ENCODE data around the gene NXT1.

NXT1 gene

DNA sequence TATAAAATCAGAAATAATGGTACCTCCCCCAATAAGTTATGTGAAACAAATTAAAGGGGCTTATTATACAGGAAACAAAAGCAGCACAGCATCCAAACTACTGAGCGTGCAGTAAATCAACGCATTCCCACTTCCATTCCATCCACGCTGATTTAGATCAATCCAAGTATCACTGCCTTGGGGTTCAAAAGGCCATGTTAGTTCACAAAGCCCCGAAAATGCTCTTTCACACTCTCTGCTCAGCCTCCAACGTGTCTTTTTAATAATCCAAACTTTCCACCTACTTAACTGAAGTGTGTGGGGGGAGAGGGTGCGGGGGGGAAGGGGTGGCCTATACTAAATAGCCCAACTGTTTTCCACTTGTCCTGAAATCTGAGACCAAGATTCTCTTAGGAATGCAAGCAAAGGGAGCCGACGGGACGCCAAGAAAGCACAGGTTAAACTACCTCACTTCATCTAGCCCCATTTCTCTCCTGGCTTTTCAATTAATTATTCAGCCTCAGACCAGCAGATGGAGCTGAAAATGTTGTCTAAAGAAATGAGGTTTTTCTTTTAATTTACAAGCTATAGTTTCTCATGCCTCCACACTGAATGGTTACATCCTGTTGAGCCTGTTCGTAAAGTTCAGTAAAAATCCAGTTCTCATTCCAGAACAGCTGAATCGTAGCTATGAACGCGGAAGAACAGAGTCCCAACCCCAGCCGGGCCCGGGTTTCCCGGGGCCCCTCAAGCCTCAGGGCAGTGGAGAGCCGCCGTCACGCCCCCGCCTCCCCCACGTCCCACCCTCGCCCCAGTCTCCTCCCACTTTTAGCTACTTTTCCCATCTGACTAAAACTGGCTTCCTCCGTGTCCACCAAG, 1.0 kb upstream of the NXT1 start:
- DNase-seq (ENCODE audit: insufficient read length, low spot score), result no peak
- TF ChIP-seq, protein P1, sequence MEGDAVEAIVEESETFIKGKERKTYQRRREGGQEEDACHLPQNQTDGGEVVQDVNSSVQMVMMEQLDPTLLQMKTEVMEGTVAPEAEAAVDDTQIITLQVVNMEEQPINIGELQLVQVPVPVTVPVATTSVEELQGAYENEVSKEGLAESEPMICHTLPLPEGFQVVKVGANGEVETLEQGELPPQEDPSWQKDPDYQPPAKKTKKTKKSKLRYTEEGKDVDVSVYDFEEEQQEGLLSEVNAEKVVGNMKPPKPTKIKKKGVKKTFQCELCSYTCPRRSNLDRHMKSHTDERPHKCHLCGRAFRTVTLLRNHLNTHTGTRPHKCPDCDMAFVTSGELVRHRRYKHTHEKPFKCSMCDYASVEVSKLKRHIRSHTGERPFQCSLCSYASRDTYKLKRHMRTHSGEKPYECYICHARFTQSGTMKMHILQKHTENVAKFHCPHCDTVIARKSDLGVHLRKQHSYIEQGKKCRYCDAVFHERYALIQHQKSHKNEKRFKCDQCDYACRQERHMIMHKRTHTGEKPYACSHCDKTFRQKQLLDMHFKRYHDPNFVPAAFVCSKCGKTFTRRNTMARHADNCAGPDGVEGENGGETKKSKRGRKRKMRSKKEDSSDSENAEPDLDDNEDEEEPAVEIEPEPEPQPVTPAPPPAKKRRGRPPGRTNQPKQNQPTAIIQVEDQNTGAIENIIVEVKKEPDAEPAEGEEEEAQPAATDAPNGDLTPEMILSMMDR (IDR thresholded peaks at IDR 0.05; ENCODE audit: insufficient read depth, missing control alignments), result peak; percentile 31
- no peak for FAIRE-seq

DNA sequence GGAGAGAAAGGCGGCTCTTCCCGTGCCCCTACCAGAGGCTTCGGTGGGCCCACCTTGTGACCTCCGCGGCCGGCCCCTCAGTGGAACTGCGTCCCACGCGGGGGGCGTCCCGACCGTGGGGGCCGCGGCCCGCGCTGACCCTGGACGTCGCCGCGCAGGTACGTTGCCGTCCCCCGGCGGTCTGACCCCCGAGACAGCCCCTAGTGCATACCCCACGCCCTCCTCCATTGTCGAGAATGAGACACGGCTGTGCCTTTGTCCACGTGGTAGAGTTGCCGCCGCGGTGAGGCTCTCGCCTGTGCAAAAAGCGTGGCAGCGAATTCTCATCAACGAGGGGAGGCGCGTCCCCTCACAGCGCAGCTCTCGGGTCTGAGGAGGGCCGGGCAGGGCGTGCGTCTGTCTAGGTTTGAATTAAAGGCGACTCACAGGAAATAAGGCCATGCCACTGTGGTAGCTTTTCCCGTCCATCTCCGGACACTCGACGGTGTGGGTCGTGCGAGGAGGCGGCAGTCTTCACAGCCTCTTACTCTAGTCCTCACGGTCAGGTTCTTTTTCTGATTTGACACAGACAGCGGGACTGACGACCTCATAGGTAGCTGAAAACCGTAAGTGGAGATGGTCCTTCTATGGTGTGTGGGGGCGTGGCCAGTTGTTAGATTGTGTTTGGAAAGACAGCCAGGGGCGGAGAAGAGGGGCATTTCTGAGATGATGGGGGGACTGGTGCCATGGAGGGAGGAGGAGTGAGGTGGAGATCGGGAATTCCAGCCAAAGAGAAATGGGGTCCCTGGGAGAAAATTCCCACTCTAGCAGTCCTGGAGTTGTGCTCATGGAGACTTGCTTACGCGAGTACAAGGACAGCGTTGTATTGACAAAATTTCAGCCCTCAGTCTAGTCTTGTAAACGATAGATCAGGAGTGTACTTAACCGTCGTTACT, 580 bp downstream of the NXT1 start:
- FAIRE-seq, result no peak
- no peak for DNase-seq (ENCODE audit: insufficient read length, low spot score)
- TF ChIP-seq, protein P1 (IDR thresholded peaks at IDR 0.05; ENCODE audit: insufficient read depth, missing control alignments), result no peak

DNA sequence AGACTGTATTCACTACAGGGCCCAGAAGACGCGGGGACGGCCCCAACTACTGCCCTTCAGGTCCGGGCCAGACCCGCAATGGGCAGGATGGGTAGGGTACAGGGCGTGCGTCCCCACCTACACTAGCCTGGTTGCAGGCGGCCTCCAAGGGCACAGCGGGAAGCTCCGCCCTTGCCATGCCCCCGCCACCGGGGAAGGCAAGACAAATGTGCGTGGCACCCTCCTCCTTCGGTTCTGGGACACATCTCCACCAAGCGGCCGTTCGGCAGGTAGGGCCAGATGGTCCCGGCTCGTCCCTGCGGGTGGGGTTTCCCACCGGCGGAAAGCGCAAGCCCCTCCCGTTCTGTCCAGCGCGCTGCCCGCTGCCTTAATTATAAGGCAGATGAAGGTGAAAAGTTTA, 5.6 kb downstream of the NXT1 start:
- TF ChIP-seq, protein P1 (IDR thresholded peaks at IDR 0.05; ENCODE audit: insufficient read depth, missing control alignments), result no peak
- FAIRE-seq (no peak), DNase-seq (ENCODE audit: insufficient read length, low spot score) (no peak)

DNA sequence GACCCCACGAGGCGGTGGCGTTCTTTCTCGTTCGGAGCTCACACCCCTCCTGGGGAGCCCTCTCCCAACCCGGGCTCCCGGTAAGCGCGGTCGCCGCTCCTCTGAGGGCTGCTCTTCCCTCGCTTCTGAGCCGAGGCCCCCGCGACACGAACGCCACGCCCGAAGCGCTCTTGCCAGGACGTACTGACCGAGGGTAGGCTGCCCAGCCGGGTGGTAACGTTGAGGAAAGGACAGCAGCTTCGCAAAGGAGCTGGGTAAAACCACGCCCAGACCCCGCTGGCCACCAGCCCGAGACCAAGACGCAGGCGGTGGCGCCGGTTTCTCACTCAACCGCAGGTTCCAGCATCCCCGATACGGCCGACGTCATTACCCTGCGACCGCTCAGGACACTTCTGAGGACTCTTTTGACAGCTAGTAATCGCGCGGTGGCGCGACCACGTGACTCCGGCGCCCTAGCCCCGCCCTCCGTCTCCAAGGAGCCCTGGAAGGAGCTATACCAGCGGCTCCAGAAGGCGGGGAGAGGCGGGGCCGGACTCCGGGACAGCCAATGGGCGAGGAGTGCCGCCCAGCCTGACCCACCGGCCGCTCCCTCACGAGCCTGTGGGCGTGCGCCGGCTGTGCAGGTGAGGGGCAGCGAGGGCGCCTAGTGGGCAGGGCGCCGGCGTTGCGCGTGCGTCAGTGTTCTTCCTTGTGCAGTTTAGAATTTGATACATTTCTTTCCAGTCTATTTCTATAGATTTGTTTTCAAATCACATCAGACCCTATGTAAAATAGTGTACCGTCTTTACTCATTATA, 7.4 kb downstream of the NXT1 start:
- DNase-seq (ENCODE audit: insufficient read length, low spot score) (peak; percentile 34), FAIRE-seq (no peak)
- TF ChIP-seq, protein P1 (IDR thresholded peaks at IDR 0.05; ENCODE audit: insufficient read depth, missing control alignments), result no peak

DNA sequence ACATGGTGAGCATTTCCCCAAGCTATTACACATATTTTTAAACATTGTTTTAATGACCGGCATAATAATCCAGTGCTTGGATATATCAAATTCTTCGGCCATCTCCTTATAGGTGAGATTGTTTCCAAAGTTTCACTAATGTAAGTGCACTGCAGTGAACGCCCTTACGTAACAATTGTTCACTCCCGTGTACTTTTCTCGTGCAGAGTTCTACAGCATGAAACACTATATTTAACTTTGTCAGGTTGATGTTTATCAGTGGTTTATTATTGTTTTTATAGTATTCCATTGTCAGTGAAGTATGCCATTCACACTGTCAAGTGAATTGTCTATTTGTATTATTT, 7.9 kb downstream of the NXT1 start:
- TF ChIP-seq, protein P1 (IDR thresholded peaks at IDR 0.05; ENCODE audit: insufficient read depth, missing control alignments), result no peak
- DNase-seq (ENCODE audit: insufficient read length, low spot score), result no peak
- FAIRE-seq, result no peak

DNA sequence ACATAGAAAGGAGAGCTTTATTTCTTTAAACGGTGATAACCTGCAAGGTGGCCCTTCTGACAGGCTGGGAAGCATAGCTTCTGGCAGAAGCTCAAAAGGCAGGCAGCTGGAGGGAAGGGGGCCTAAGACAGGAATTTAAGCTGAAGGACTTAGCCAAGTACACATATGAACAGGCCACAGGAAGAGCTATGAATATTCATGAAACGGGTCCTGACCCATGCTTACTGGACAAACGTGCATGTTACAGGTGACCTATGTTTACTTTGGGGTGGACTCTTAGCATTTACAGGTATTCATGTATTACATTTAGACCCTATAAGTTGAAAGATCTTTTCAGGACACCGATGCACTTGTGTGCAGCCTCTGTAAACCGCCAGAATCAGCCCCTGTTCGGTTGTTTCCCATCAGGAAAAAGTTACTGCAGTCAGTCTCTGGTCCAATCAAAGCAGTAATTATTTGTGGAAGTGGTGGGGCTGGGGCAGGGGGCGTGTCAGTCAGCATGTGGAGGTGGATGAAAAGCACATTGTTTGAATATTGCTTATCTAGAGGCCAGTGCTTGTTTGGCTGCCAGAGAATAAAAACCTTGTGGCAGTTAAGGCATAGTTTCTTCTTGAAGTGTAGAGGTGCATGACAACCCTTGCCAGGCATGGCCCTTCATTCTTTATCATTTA, 8.5 kb downstream of the NXT1 start:
- TF ChIP-seq, protein P1 (IDR thresholded peaks at IDR 0.05; ENCODE audit: insufficient read depth, missing control alignments), result no peak
- FAIRE-seq, result no peak

More for the DNA sequence above, 8.5 kb downstream of the NXT1 start:
- DNase-seq (ENCODE audit: insufficient read length, low spot score), result no peak

Data from D721Med (cell line).